DND-41 (cell line): ENCODE measurements around the gene NDUFB5.

Source experiments
- EZH2 ChIP-seq: IDR thresholded peaks from 3 replicates; pipeline ENCODE4 v1.6.1; 2012; ENCODE audit warnings: borderline replicate concordance, low read depth, mild to moderate bottlenecking, moderate library complexity, low read length, inconsistent platforms; ENCODE audit not compliant: severe bottlenecking
- TF ChIP-seq, protein P1 (sequence below): IDR thresholded peaks from 2 replicates; pipeline ENCODE4 v1.5.1; 2012; ENCODE audit warnings: borderline replicate concordance, low read length, moderate library complexity, mild to moderate bottlenecking; ENCODE audit not compliant: poor library complexity, severe bottlenecking; ENCODE audit errors: extremely low read depth

DNA sequence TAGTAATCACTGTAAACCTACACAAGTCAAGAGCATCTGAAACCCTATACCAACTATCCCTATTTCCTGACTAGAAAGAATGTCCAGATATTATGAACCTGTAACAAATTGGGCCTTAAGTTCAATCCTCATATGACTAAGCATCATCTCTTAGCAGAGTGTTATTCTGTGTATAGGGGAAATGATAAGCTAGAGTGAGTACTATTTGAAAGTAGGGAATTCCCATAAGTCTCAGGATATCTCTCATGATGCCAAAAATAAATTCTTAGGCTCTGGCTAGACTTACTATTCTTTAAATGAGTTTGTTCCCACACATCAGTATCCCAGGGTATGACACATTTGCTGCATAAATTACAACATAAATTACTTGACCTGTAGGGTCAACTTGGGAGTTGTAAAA is 15.5 kb upstream of the NDUFB5 start:
- TF ChIP-seq, protein P1, sequence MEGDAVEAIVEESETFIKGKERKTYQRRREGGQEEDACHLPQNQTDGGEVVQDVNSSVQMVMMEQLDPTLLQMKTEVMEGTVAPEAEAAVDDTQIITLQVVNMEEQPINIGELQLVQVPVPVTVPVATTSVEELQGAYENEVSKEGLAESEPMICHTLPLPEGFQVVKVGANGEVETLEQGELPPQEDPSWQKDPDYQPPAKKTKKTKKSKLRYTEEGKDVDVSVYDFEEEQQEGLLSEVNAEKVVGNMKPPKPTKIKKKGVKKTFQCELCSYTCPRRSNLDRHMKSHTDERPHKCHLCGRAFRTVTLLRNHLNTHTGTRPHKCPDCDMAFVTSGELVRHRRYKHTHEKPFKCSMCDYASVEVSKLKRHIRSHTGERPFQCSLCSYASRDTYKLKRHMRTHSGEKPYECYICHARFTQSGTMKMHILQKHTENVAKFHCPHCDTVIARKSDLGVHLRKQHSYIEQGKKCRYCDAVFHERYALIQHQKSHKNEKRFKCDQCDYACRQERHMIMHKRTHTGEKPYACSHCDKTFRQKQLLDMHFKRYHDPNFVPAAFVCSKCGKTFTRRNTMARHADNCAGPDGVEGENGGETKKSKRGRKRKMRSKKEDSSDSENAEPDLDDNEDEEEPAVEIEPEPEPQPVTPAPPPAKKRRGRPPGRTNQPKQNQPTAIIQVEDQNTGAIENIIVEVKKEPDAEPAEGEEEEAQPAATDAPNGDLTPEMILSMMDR: no peak
- TF ChIP-seq EZH2: no peak
